GM04503 (cell line): Measurements from ENCODE around the gene MIA.
"Not testable (repeated sequence)": the region's sequence is repeated elsewhere in the genome, so short reads cannot be mapped to it uniquely, and the experiment has no call there.

Source experiments
- DNase-seq: peaks from one replicate; pipeline ENCODE4 v3.0.0-alpha.2; 2012; ENCODE audit warnings: low read depth

MIA gene

GRCh38 chr19:40774916-40775631 is at the start of gene MIA:
Gene MIA (plus strand): TSS chr19:40775521. CDS start chr19:40775543, 22 bp downstream.
- no peak for DNase-seq

GRCh38 chr19:40726279-40726678 is 49.0 kb upstream of the MIA start:
- no peak for DNase-seq

- DNase-seq: not testable (repeated sequence)
Observed at GRCh38 chr19:40730065-40730464, 45.3 kb upstream of the MIA start.

GRCh38 chr19:40732304-40732703 is 43.0 kb upstream of the MIA start:
- not testable (repeated sequence) for DNase-seq

GRCh38 chr19:40733149-40733548 is 42.2 kb upstream of the MIA start:
- DNase-seq: no peak

- no peak for DNase-seq
Observed at GRCh38 chr19:40735013-40735771, 40.1 kb upstream of the MIA start.

GRCh38 chr19:40736661-40737060 is 38.7 kb upstream of the MIA start:
- DNase-seq: no peak

DNA sequence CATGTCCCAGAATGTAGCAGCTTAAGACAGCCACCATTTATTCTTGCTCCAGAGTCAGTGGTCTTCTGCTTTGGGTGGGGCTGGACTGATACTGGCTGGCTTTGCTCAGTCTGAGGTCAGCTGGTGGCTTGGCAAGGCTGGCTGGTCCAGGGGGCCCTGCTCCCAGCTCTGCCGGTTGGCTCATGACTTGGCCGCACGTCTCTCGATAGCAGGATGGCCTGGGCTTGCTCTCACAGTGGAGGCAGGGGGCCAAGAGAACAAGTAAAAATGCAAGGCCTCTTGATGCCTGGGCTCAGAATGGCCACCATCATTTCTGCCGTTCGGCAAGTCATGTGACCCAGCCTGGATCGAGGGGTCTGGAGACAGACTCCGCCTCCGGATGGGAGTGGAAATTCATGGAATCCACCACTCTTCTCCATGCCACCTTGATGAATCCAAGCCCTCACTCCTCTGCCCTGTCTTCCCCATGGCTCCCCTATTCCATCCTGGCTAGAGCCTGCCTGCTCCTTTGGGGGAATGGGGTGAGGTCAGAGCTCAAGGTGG is 38.1 kb upstream of the MIA start:
- no peak for DNase-seq

GRCh38 chr19:40739030-40739839 is 36.1 kb upstream of the MIA start:
- DNase-seq: no peak

GRCh38 chr19:40739871-40740703 is 35.2 kb upstream of the MIA start:
- DNase-seq: no peak

DNA sequence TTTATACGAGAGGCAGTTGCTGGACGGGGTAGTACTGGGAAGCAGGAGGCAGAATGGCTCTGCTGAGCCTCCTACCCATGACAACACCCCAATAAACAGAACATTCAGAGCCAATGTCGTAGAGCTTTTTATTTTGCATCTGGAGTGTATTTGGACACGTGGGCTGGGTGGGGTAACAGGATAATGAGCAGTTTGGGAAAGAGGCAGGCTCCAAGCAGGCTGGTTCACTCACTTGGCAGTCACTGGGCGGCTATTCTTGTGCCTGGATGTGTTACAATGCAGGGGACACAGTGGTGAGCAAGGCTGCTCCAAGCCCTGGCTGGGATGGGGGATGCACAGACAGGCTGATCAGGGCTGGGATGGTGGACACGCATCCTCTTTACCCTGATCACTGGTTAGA is 34.6 kb upstream of the MIA start:
- DNase-seq: peak; percentile 83

GRCh38 chr19:40741527-40742390 is 33.6 kb upstream of the MIA start:
- no peak for DNase-seq

DNA sequence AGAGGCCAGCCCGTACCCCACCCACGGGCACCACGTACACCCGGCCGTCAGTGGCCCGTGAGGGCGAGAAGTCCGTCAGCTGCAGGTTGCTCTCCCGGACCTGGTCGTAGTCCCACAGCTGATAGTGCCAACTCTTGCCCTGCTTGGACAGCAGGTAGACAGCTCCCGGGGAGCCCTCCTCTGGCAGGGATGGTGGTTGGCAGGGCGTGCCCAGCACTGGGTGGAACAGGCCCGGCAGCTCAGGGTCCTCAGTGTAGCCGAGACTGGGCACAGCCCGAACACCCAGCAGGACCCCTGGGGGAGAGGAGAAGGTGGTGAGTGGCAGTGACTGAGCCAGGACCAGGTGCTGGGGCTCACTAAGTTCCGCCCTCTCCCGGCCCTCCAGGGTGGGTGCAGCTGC is 32.8 kb upstream of the MIA start:
- no peak for DNase-seq

DNA sequence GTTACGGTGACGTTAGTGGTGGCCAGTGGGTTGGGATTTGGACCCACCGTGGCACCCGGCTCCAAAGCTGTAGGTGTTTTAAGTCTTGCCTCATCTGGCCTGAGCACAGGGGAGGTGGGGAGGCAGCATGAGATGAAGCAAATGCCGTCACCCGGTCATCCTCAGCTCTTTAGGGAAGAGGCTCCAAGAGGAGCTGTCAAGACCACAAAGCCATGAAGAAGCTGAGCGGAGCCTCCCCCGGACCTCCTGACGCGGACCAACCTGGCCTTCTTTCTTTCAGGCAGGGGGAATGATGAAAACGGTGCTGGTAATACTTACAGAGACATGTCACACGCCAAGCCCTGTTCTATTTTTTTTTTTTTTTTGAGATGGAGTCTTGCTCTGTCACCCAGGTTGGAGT is 32.4 kb upstream of the MIA start:
- DNase-seq: no peak

DNA sequence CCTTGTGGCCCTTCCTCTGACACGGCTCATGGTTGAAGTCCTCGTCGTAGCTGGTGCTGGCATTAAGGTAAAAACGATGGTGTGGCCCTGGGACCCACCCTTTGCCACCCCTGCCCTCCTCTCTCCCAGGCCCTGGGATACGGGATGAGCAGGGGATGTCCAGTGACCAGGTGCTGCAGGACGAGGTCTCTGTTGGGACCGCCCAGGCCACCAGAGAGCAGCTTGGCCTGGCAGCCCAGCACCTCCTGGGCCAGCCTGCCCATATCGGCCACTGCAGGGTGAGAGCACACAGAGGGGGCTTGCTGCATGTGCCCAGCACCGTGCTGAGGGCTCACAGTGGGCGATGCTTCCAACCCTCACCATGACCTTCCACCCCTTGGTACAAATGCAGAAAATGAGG is 31.4 kb upstream of the MIA start:
- no peak for DNase-seq

GRCh38 chr19:40744554-40745401 is 30.5 kb upstream of the MIA start:
- no peak for DNase-seq

DNA sequence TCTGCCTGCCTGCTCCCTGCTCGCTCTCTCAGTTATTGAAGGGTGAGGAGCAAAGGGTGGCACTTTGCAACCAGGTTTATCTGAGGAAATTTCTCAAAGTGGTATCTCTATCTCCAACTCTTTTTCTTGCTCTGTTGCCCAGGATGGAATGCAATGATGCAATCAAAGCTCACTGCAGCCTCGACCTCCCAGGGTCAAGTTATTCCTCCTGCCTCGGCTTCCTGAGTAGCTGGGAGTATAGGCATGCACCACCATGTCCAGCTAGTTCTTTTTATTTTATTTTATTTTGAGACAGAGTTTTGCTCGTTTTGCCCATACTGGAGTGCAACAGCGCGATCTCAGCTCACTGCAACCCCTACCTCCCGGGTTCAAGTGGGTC is 29.9 kb upstream of the MIA start:
- DNase-seq: peak; percentile 25

DNA sequence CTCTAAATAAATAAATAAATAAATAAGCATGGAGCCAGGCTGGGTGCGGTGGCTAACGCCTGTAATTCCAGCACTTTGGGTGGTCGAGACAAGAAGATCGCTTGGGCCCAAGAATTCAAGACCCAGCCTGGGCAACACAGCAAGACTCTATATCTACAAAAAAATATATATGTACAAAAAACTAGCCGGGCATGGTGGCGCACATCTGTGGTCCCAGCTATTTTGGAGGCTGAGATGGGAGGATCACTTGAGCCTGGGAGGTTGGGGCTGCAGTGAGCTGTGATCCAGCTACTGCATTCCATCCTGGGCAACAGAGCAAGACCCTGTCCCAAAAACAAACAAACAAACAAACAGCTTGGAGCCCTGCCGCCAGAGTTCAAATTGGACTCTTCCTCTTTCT is 27.8 kb upstream of the MIA start:
- no peak for DNase-seq

GRCh38 chr19:40750058-40750873 is 25.1 kb upstream of the MIA start, which contains the start of gene ACTMAP:
Gene ACTMAP (minus strand): TSS chr19:40750477. CDS start chr19:40749803, 674 bp downstream.
- DNase-seq: peak; percentile 98
